GM18517 (cell line): ENCODE measurements around the gene ULBP2.
"Not testable (repeated sequence)": the region's sequence is repeated elsewhere in the genome, so short reads cannot be mapped to it uniquely, and the experiment has no call there.

Experiments used
- ATAC-seq: cut with Tn5 transposase; IDR thresholded peaks from one replicate; pipeline ENCODE4 v1.9.1; 2021; ENCODE audit warnings: mild to moderate bottlenecking, moderate library complexity; ENCODE audit not compliant: unreplicated experiment

The ULBP2 gene

DNA sequence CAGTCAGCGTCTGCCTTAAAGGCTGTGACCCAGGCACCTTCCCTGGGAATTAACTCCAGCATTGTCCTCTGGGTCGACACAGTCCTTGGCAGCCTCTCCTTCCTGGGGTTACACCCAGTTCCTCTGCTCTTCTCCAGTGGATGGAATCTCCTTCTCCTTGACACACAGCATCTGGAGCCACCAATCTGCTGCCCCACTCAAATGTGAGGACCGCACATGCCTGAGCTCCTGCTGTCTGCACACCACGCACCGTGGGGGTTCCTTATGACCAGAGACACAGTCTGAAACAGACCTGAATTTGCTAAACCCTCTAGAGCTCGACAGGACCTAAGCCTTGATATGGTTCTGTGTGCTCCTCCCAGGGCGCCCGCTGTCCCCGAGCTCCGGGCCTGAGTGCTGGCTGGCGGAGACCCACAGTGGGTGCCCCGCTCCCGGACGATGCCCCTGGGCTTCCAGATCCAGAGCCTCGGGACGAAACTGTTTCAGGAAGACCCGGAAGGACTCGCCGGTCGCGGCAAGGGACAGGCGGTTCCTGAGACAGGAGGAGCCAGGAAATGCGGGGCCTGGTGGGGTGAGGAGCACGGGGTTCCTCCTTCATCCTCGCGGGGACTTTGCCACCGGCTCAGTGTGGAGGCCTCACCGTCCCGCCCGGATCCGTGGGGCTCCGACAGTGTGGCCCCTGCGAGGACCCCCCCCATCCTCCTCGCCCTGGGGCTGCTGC is 16.4 kb upstream of the ULBP2 start:
- no peak for ATAC-seq

DNA sequence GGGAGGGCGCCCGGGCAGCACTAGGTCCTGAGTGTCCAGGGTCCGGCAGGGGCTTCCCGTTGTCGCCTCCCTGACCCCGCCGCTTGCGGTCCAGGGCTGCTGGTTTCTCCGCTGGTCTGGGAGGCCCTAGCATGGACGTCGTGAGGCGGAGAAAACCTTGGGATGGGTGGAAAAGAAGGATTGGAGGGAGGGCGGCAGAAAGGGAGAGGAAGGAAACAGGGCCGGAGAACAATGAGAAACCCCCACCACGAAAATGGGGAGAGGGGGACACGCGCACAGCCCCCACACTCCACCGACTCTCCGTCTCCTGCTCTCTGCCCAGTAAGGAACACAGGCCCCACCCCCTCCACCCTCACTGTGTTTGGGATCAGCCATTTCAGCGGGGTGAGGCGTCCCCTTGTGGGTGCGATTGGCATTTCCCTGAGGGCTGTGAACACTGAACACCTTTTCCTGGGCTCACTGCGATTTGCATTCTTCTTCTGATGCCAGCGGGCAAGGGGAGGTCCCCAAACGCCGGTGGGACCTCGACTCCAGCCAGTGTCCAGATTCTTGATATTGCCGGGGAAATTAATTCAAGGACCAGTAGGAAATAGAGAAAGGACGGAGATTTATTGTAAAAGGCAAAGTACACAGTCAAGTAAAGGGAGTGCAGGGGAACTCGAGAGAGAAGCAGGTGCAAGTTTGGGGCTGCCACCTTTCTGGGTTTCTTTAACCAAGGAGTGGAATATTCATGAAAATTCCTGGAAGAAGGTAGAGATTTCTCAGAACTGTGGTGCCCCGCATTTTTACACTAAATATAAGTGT is 15.6 kb upstream of the ULBP2 start:
- ATAC-seq = no peak

DNA sequence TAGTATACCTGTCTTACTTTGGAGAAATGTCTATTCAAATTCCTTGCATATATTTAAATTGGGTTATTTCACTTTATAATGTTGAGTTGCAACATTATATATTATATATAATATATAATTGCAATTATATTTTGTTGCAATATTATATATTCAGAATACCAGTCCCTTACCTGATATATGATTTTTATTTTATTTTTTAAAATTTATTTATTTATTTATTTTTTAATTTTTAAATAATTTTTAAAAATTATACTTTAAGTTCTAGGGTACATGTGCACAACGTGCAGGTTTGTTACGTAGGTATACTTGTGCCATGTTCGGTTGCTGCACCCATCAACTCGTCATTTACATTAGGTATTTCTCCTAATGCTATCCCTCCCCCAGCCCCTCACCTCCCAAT is 14.8 kb upstream of the ULBP2 start:
- ATAC-seq = not testable (repeated sequence)

DNA sequence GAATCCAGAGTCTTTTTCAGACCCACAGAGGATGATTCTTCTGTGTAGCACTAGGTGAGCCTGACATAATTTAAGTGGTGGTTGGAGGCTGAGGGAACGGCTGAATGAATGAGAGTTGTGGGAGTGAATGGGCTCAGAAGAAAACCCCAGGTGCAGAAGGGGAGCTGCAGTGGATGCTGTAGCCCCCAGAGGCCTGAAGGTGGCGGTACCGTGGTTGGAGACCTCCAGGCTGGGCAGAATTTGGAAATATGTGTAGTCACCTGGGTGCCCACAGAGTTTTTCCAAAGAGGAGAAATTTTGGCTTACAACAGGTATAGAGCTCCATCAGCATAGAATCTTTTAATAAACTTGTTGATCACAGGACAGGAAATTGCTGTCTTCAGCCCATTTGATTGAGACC is 12.4 kb upstream of the ULBP2 start:
- no peak for ATAC-seq

DNA sequence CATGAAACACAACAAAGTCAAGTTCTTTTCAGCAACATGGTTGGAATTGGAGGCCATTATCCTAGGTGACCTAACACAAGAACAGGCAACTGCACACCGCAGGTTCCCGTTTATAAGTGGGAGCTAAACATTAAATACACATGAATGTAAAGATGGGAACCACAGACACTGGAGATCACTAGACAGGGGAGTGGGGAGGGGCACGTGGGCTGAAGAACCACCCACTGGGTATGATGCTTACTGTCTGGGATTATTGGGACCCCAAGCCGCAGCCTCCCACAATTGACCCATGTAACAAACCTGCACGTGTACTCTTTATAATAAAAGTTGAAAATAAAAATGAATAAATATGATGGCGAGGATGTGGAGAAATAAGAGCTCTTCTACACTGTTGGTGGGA is 10.3 kb upstream of the ULBP2 start:
- ATAC-seq = no peak

DNA sequence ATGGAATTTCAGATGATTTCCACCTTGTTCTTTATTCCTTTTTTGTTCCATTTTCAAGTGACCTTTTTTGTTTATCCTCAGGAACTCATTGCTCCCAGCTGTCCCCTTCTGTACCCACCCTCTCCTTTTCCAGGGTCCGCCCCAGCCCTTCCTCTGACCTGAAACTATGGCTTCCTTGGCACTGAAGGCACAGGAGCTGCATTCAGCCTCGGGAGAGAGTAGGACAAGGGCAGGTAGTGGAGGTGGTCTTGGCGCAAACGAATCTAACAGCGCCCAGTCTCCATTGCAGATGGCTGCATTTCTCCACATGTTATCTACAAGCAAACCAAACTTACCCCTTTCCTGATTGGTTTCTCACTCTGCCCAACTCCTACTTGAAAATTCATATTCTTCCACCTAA is 8.8 kb upstream of the ULBP2 start:
- no peak for ATAC-seq

DNA sequence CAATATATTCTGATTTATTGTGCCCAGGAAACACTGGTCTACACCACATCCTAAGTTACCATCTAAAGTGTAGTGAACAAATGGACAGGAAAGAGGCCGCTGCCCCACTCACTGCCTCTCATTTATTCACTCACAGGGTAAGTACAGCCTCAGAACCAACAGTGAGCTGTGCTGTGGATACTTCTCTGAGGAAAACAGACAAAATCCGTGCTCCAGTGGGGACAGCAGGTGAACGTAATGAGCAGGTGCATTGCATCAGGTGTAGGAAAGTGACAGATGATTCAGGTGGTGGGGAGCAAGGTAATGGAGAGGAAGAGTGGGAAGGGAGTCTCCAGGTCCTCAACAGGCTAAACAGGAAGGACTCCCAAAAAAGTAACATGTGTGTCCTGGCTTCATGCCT is 8.4 kb upstream of the ULBP2 start:
- ATAC-seq = no peak

DNA sequence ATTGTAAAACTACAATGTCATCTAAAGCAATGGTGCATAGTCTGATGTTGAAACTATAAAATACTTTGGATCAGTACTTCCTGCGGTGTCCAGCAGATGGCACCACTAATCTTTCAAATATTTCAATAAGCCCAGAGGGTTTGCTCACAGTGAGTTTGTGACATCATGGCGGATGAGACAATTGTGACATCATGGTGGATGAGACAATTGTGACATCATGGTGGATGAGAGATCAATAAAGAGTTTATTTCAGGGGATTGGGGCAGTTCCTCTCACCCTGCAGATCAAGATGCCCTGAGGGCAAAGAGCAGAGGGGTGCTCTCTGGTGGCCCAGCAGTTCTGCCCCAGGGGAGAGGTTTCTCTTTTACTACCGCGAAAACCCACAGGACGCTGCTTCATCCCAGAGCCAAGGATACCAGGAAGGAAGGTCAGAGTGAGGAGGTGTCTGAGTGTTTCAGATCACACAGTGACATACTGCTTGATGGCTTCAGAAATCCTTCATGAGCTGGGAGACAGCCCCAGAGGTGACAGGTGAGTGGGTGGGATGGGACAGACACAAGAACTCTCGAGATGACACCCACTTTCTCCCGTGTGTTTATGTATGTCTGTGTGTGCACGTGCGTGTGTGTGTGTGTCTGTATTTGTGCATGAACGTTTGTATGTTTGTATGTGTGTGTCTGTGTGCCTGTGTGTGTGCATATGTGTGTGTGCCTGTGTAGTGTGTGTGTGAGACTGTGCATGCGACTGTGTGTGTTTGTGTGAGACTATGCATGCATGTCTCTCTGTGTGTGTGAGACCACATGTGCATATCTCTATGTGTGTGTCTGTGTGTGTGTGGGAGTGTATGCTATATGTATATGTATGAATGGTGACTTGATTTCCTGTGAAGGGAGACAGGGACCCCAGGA is 7.3 kb upstream of the ULBP2 start:
- ATAC-seq = no peak

DNA sequence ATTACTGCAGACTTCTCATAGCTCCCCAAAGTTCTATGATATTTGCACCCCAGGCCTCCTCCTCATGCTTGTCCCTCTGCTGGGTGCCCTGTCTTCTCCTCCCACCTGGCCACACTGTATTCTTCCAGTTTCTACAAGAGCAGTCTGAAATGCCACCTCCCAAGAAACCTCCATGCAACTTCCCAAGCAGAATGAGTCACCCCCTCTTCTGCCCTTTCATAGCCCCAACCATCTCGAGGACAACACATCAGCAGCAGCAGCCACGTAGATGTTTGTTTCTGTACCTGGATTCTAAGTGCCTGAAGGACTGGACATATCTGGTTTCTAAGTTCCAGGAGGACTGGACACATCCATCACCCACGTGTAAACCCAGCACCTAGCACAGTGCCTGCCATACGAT is 6.6 kb upstream of the ULBP2 start:
- no peak for ATAC-seq

DNA sequence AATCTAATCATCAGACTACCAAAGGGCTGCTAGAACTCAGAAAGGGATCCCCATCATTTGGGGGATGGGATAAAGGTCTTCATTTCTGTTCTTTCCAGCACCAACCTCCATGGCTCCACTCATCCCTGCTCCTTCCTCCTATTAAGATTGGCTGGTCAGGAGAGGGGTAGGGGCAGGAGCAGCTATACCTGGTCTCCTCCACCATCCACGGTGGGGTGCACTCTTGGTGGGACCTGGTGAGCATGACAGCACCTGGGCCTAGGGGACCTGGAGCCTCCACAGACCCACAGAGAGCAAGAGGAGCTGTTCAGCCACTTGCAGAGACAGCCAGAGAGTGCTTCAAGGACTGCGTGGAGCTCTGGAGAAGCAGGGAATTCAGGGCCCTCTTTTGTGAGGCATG is 6.1 kb upstream of the ULBP2 start:
- ATAC-seq = no peak

DNA sequence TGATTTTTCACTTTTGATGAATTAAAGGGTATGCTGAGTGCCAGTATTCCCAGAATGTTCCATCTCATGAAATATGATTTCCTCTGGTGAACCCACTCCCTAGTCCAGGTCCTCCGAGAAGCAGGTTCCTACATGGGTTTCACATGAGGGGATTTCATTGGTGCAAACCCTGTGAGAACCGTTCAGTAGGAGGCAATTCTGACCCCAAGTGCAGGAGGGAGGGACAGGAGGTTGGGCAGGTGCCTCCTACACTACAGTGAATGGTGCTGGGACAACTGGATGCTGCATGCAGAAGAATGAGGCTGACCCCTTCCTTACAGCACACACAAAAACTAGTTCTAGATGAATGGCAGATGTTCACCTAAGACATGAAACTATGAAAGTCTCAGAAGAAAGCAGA is 5.1 kb upstream of the ULBP2 start:
- ATAC-seq = no peak

DNA sequence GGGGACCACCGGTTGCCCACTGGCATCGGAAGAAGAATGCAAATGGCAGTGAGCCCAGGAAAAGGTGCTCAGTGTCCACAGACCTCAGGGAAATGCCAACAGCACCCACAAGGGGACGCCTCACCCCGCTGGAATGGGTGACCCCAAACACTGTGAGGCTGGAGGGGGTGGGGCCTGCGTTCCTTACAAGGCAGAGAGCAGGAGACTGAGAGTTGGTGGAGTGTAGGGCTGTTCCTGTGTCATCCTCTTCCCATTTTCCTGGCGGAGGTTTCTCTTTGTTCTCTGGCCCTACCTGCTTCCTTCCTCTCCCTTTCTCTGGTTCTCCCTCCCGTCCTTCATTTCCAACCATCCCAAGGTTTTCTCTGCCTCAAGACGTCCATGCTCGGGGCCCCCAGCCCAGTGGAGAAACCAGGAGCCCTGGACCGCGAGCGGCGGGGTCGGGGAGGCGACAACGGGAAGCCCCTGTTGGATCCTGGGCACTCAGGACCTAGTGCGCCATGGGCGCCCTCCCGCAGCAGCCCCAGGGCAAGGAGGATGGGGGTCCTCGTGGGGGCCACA is 3.7 kb upstream of the ULBP2 start:
- not testable (repeated sequence) for ATAC-seq

DNA sequence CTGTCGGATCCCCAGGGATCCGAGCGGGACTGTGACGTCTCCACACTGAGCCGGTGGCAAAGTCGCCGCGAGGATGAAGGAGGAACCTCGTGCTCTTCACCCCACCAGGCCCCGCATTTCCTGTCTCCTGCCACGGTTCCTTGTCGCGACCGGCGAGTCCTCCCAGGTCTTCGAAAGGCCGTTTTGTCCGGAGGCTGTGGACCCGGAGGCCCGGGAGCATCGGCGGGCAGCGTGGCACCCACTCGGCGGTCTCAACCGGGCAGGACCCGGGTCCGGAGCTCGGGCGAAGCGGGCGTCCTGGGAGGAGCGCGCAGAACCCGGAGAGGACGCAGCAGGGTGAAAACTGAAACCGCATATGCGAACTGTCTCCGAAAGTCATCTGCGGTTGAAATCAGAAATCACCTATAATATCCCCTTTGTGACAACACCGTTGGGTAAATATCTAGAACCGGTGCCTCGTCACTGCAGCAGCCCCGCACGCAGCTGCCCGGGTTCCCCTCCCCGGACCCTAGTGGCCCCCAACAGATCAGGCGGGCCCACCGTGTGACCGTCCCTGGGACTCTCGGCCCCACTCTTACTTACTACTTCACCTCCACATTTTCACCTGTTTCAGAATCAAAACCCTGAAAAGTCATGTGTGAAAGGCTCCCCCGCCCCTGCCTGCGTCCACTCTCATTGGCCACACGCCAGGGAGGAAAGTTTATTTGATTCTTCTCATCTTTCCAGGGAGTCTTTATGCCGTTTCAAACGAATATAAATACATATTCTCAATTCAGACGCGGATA is 3.1 kb upstream of the ULBP2 start:
- ATAC-seq = peak; percentile 91

DNA sequence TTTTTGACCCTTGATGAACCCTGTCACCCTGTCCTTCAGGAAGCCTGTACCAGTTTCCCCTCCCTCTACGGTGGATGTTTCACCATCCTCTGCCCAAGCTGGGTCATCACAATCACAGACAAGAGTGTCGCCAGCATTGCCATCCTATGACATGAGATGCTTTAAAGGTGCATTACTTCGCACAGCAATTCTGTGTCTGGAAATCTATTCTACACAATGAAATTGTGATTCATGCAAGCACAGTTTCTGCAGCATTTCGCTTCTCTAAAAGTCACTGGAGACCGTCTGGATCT is 2.5 kb upstream of the ULBP2 start:
- no peak for ATAC-seq

DNA sequence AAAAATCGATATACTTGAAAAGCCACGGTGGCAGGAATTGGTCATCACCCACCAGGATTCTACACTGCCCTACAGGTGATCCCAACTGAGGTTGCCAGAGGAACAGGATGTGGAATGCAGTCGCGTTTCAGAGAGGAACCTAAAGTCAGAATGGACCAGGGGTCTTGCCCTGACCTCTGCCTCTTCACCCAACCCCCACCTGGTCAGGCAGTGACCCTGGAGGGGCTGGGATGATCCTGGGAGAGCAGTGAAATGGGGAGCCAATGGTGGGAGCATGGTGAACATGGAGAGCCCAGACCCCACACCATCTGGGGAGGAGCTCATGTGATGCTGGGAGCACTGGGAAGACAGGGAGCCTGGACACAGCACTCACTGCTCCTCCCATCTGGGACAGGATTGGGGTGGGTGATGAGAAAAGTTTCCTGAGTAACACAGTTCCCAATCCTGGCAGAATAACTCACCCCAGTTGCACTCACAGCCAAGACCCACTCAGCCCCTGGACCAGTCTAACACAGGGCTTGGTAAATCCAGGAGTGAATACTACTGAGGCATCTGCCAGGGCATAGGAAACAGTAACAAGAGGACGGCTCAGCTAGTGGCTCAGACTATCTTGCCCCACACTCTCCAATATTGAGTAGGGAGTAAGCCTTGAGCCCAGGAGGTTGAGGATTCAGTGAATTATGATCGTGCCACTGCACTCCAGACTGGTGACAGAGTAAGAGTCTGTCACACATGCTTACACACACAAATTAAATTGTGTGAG is 1.7 kb upstream of the ULBP2 start:
- ATAC-seq = no peak

DNA sequence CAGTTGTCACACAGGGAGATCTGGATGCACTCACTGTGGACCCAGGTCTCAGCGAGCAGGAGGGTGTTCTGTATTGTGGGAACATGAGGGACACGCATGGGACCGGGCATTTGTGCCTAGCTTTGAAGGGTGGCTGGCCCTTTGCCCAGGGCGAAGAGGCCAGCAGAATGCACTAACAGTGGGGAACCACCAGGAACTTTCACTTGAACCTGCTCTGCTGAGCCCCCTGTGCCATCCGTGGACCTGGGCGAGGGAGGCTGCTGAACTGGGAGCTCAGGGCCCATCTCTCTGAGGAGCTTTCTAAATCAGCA is 1.2 kb upstream of the ULBP2 start:
- ATAC-seq = no peak

DNA sequence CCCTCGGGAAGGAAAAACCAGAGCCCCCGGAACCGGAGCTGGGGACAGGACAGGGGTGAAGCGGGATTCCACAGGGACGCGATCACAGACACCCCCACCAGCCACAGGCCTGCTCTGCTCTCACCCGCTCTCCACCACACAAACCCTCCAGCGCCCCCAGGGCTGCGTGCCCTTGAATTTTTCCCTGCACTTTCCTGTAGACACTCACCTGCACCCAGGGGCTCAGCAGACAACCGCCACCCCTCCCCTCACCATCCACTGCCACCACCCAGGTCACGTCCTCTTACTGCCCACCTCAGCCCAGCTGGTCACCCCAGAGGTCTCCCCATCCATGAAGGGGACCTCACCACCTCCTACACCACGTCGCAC is 631 bp downstream of the ULBP2 start:
- no peak for ATAC-seq

DNA sequence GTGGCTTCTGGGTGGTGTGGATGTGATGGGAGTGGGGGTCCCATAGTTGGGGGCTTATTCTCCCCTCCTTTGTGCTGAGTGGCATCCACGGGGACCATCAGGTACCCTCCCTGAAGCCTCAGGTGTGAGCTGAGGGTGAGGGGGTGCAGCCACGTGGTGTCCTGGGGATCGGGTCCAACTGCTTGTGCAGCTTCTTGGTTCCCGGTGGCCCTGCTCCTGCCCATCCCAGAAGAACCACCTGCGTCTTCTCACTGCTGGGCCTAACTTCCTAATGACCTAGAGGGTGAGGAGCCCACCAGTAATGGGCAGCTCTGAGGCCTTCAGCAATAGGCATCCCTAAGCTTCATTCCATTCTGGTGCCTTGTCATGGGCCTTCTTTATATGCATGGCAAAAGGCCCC is 1.5 kb downstream of the ULBP2 start:
- ATAC-seq = not testable (repeated sequence)

DNA sequence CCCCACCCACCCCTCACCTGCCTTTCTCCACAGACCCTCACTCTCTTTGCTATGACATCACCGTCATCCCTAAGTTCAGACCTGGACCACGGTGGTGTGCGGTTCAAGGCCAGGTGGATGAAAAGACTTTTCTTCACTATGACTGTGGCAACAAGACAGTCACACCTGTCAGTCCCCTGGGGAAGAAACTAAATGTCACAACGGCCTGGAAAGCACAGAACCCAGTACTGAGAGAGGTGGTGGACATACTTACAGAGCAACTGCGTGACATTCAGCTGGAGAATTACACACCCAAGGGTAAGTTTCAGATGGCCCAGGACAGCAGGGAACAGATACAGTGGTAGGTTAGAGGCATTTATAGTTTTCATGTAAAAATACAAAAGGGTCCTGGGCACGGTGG is 3.5 kb downstream of the ULBP2 start:
- ATAC-seq = not testable (repeated sequence)

DNA sequence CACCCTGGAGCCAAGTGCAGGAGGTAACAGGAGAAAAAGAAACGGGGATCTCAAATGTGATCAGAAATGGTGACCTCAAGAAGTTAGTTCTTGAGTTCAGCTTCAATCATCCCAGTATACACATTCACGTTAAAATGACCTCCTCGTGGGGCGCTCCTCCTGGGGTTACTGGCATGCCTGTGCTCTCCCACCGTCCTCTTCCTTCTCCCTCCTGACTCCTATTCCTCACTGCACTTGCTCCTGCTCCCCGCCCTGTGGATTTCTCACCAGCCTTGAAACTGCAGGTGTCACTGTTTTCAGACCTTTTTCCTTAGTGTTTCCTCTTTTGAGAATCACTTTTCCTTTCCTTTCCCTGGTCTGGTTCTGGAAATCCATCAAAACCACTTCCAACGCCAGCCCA is 4.8 kb downstream of the ULBP2 start:
- ATAC-seq = not testable (repeated sequence)
